NCI-H146 treated with DMSO at 0.1 percent for 48 hours (cell line): ENCODE measurements around the gene TXNDC15.
"Not testable (repeated sequence)": the region's sequence is repeated elsewhere in the genome, so short reads cannot be mapped to it uniquely, and the experiment has no call there.

ENCODE experiments used
- DNase-seq: peaks from one replicate; lab custom pipeline; 2025; ENCODE audit not compliant: unreplicated experiment; lab: John Stamatoyannopoulos, UW

TXNDC15 gene

GRCh38 chr5:134877159-134877558 lies 3.0 kb downstream of the TXNDC15 start:
- no peak for DNase-seq

GRCh38 chr5:134878403-134878802 lies 4.2 kb downstream of the TXNDC15 start:
- DNase-seq: no peak

GRCh38 chr5:134879456-134879855 lies 5.3 kb downstream of the TXNDC15 start:
- DNase-seq: no peak

- not testable (repeated sequence) for DNase-seq
Observed at GRCh38 chr5:134880937-134881336, 6.8 kb downstream of the TXNDC15 start.

GRCh38 chr5:134881711-134882110 lies 7.5 kb downstream of the TXNDC15 start:
- DNase-seq: not testable (repeated sequence)

GRCh38 chr5:134887593-134888159 lies 13.5 kb downstream of the TXNDC15 start:
- DNase-seq: no peak

GRCh38 chr5:134889335-134889734 lies 15.2 kb downstream of the TXNDC15 start:
- no peak for DNase-seq

- DNase-seq: no peak
Observed at GRCh38 chr5:134891473-134891872, 17.3 kb downstream of the TXNDC15 start.

- DNase-seq: no peak
Observed at GRCh38 chr5:134892282-134892681, 18.1 kb downstream of the TXNDC15 start.

- DNase-seq: no peak
Observed at GRCh38 chr5:134892926-134893325, 18.8 kb downstream of the TXNDC15 start.

GRCh38 chr5:134893748-134894505 lies 19.8 kb downstream of the TXNDC15 start:
- no peak for DNase-seq

- DNase-seq: no peak
Observed at GRCh38 chr5:134902071-134902801, 28.1 kb downstream of the TXNDC15 start.

GRCh38 chr5:134904610-134905245 lies 30.6 kb downstream of the TXNDC15 start, which contains the start of gene PCBD2:
TSS of gene PCBD2 (plus strand) at chr5:134905131. CDS start at chr5:134905140, 9 bp downstream.
- peak; percentile 66 for DNase-seq

GRCh38 chr5:134905246-134905996 lies 31.2 kb downstream of the TXNDC15 start:
- DNase-seq: peak; percentile 21

- DNase-seq: no peak
Observed at GRCh38 chr5:134906811-134907210, 32.6 kb downstream of the TXNDC15 start.

- not testable (repeated sequence) for DNase-seq
Observed at GRCh38 chr5:134910752-134911151, 36.6 kb downstream of the TXNDC15 start.

GRCh38 chr5:134911285-134912206 lies 37.4 kb downstream of the TXNDC15 start:
- DNase-seq: no peak

GRCh38 chr5:134913254-134913653 lies 39.1 kb downstream of the TXNDC15 start:
- DNase-seq: no peak

- no peak for DNase-seq
Observed at GRCh38 chr5:134913795-134914194, 39.6 kb downstream of the TXNDC15 start.
